Stimulated activated CD8-positive, alpha-beta memory T cell treated with anti-CD3 and anti-CD28 coated beads, Interleukin-7, amount 100 ng/mL, for 4 hours (primary cell): ENCODE data around the gene ST6GALNAC2.
A peak's percentile ranks its signal among the peaks of the same experiment; 100 is the strongest.
"Not testable (repeated sequence)": the region's sequence is repeated elsewhere in the genome, so short reads cannot be mapped to it uniquely, and the experiment has no call there.

Experiments used
- DNase-seq, 2 donors: peaks; one replicate each; pipeline ENCODE4 v3.0.0-alpha.2; 2020; ENCODE audit warnings: low read depth in 2 of 2

ST6GALNAC2 gene

DNA sequence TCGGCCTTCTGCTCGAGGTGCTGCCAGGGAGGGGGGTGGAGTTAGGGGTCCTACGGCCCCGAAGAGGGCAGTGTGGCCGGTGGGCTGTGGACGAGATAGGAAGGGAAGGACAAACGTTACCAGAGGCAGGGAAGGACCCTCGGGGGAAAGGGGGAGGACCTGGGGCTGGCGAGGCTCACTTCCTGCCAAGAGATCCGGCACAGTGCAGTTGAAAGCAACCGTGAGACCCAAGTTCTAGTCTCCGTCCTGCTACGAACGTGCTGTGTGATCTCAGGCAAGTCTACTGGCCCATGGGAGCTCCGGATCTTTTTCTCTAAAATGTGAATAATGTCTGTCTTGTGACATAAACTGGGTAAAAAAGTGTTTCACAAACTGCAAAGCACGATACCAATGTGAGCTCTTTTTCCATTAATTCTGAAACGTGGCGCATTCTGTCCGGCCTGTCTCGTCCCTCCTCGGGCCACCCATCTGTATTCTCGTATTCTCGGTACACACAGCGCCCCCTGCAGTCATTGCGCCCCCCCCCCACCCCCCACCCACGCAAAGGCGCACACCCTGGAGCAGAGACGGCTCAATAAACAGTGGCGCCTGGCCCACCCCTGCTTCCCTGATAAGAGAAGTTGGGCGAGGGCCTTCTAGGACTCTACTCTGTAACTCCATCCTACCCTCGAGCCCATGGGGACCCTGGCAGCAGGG lies 57.0 kb downstream of the ST6GALNAC2 start:
- no peak for DNase-seq

DNA sequence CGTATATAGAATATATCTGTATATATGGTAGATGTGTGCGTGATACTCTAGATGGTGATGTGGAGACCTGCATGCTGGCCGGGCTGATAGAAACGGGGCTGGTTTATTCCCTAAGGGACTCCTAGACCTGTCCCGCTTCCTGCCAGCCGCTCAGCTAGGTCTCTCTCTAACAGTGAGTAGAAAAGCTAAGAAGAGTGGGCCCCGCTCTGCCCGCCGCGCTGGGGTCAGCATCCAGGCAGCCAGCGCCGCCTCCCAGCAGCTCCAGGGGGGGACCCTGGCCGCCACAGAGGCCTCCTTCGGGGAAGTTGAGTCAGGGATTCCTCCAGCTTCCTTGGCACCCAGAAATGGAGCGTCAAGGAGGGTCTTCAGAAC lies 57.5 kb downstream of the ST6GALNAC2 start:
- no peak for DNase-seq

GRCh38 chr17:76527430-76528111 lies 58.1 kb downstream of the ST6GALNAC2 start:
- peak; percentile 11 to 24 for DNase-seq

DNA sequence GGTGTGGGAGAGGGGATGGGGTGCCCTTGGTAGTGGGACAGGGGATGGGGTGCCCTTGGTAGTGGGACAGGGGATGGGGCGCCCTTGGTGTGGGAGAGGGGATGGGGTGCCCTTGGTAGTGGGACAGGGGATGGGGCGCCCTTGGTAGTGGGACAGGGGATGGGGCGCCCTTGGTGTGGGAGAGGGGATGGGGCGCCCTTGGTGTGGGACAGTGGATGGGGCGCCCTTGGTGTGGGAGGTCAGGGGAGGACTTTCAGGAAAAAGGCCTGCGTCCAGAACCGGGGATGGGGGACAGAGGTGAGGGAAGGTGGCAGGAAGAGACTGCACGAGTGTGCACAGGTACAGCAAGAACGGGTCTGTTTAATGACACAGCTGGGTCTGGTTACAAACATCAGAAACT lies 58.6 kb downstream of the ST6GALNAC2 start:
- DNase-seq: not testable (repeated sequence)

- DNase-seq: not testable (repeated sequence)
Measured at GRCh38 chr17:76525513-76525833, 60.2 kb downstream of the ST6GALNAC2 start.

DNA sequence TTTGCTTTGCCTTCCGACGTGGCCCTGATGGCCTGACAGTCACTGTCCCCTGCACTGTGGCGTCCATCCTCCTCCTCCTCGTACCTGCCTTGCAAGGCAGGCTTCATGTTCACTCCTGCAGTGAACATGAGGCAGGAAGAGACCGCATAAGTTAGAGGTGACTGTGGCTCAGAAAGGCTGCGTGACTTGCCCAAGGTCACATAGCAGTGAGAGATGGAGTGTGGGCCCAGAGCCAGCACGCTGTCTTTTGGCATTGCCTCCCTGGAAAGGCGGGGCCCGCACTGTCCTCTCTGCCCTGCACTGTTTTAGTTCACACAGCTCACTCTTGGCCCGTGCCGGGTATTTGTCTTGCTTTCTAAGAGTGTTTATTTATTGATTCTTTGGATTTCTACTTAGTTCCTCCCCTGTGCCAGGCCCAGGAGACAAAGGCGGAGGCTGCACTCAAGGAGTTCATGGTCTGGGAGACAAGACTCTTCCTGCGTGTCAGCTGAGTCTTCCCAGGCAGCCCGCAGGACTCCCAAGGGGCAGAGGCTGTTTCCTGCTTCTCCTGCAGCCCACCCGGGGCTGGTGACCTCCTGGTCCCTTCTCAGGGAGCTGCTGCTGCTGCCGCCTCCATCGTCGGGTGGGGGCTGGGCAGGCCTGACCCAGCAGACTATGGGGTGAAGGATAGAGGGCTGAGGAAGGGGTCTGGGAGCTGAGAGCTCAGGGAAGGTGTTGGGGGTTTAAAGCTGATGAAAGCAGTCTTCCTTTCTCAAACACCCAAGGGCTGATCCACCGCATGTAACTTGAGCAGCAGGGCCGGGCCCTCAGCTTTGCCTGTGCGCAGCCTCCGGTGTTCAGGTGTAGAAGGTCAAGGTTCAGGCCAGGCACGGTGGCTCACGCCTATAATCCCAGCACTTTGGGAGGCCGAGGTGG lies 60.8 kb downstream of the ST6GALNAC2 start:
- no peak for DNase-seq

GRCh38 chr17:76523084-76524037 lies 62.3 kb downstream of the ST6GALNAC2 start:
- peak; percentile 53 to 69 for DNase-seq

DNA sequence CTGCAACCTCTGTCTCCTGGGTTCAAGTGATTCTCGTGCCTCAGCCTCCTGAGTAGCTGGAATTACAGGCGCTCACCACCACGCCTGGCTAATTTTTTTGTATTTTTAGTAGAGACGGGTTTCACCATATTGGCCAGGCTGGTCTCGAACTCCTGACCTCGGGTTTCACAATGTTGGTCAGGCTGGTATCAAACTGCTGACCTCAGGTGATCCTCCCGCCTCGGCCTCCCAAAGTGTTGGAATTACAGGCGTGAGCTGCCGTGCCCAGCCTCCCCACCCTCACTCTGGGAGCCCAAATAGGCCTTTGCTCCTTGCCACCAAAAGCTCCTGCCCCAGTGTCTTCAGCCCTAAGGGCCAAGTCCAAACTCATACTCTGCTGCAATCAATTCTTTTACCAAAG lies 64.0 kb downstream of the ST6GALNAC2 start:
- DNase-seq: not testable (repeated sequence)

GRCh38 chr17:76521262-76521661 lies 64.4 kb downstream of the ST6GALNAC2 start:
- no peak for DNase-seq

DNA sequence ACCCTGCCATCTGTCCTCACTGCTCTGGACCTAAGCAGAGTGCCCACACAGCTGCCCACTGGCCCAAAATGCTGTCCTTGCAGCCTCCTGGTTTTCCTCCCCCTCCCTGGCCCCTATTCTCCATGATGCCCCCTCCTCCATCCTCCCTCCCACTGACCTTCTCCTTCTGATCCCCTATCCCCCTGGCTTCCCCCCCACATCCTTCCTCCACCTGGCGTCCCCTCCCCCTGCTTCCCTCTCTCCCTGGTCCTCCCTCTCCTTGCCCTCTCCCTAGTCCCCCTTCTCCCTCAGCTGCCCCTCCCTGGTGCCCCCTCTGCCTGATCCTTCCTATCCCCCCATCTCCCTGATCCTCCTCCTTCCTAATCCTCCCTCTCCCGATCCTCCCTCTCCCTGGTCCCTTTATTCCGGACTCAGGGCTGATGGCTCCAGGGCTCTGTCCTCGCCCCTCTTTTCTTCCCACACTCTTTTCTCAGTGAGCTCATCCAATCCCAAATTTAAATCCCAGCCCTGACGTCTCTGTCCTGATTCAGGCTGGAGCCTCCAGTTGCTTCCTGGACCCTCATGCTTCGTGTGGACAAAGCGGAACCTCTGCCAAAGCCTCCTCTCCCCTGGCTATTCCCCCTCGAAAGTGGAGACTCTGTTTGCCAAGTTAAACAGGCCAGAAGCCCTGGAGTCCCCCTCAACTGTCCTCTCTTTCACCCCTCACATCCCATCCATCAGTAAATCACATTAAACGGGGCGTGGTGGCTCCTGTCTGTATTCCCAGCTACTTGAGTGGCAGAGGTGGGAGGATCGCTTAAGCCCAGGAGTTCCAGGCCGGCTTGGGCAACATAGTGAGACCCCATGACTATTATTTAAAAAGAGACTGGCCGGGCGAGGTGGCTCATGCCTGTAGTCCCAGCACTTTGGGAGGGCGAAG lies 66.4 kb downstream of the ST6GALNAC2 start:
- DNase-seq: no peak

DNA sequence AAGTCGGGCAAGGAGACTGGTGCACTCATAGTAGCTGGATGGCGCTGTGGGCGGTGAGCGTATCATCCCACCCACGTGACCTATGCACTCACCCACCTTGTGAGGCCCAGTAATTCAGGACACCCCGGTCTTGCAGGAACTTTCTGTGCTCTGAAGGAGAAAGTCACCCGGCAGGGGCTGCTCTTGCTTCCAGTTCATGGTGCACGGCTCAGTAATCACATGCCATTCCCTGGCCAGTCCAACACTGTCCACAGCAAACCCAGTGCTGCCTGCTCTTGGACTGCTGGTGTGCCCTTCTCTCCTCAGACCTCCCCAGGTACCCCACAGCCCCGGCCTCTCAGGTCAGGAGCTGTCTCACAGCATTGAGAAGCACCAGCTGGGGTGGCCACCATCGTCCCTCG lies 68.0 kb downstream of the ST6GALNAC2 start:
- DNase-seq: no peak
